ENCODE measurements around the gene KLF6.

The KLF6 gene

DNA sequence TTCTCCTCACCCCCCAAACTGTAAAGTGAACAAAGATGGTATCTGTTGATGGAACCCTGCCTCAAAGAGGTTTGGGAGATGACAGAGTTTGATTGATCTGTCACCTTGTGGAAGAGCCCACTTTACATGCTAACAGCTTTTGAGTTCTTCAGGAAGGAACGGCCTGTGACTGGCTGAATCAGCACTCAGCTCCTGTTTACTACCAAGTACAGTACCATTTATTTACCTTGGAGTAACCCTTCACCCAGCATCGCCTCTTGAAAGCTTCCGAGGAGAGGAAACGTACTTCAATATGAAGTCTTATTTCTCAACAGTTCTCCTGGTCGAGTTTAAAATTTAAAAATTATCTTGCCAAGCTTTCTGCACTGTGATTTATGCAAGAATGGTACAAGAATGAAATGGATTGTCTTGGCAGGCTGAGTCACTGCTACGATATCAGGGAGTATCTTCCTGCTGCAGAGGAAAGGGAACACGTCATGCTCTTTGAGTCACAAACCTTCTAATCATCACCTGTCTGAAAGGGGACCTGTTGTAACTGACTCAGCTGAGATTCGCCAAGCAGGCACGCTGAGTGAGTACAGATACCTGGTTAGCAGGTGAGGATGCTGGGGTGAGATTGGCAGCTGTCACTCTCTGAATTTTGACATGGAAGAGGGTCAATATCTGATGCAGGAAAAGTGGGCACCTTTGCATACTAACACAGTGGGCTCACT is 30.1 kb downstream of the KLF6 start:
- ChIA-PET CTCF (interaction anchor here (1.1 to 1.2 kb wide), 3 partner anchors 8 to 515 kb away, joined by 3 to 6 read pairs (median 3); no protein-coding TSS in a partner anchor), POLR2A (interaction anchor here (1.0 to 1.2 kb wide), 2 partner anchors 30 to 557 kb away, joined by 3 read pairs; partner anchors contain the start of gene KLF6)

DNA sequence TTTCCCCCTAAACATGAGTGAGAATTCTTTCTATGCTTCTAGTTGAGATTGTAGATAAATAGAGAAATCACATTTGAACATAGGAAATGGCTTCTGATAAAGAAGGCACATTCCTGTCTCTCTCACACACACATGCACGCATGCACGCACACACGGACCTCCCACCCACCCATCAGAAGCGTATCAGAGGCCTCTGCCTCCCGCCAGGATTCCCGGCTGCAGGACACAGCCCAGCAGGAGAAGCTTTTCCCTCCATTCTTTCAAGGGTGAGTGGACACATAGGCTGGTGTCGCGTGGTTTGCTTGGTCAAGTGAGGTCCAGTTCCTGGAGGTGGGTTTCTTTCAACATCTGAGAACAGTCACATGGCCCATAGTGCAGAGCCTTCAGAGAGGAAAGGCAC is 34.2 kb downstream of the KLF6 start:
- no peak for DNase-seq (ENCODE audit: low read depth, low spot score)
- no peak for TF ChIP-seq CTCF (IDR thresholded peaks at IDR 0.05; ENCODE audit: insufficient read depth, low read length, missing control alignments)
- ChIA-PET CTCF (no interaction called here), POLR2A (no interaction called here)
- H3K4me3 ChIP-seq (ENCODE audit: low read depth, low read length) = no peak overlapping the region

More for the DNA sequence above, 30.1 kb downstream of the KLF6 start:
- DNase-seq (ENCODE audit: low read depth, low spot score) = no peak
- TF ChIP-seq CTCF (IDR thresholded peaks at IDR 0.05; ENCODE audit: insufficient read depth, low read length, missing control alignments) = no peak
- H3K4me3 ChIP-seq (ENCODE audit: low read depth, low read length) = no peak overlapping the region

GRCh38 chr10:3750006-3750816 is 34.8 kb downstream of the KLF6 start:
- H3K4me3 ChIP-seq (ENCODE audit: low read depth, low read length) = no peak overlapping the region
- ChIA-PET POLR2A (no interaction called here), CTCF (no interaction called here)
- no peak for DNase-seq (ENCODE audit: low read depth, low spot score)
- no peak for TF ChIP-seq CTCF (IDR thresholded peaks at IDR 0.05; ENCODE audit: insufficient read depth, low read length, missing control alignments)

DNA sequence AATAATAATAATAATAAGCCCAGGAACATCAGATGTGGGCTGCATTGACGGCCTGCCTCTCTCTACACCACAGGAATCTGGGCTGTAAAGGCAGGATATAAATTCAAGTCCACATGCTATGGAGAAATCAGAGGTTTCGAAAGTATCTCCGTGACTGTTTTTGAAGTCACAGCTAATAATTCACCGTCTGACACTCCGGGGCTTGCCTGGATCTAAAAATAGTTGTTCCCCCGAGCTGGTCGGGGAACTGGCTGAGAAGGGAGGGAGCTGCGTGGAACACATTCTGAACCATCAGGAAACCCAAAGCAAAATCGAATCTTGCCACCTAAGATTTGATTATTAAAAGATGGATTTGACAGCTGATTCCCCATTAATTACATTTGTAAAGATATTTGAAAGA is 35.4 kb downstream of the KLF6 start:
- ChIA-PET CTCF (no interaction called here), POLR2A (no interaction called here)
- no peak for TF ChIP-seq CTCF (IDR thresholded peaks at IDR 0.05; ENCODE audit: insufficient read depth, low read length, missing control alignments)
- no peak for DNase-seq (ENCODE audit: low read depth, low spot score)
- no peak overlapping the region for H3K4me3 ChIP-seq (ENCODE audit: low read depth, low read length)

GRCh38 chr10:3749011-3749410 is 36.0 kb downstream of the KLF6 start:
- CTCF ChIA-PET = no interaction called here
- DNase-seq (ENCODE audit: low read depth, low spot score) = no peak
- no peak for TF ChIP-seq CTCF (IDR thresholded peaks at IDR 0.05; ENCODE audit: insufficient read depth, low read length, missing control alignments)
- no peak overlapping the region for H3K4me3 ChIP-seq (ENCODE audit: low read depth, low read length)
- POLR2A ChIA-PET = no interaction called here

DNA sequence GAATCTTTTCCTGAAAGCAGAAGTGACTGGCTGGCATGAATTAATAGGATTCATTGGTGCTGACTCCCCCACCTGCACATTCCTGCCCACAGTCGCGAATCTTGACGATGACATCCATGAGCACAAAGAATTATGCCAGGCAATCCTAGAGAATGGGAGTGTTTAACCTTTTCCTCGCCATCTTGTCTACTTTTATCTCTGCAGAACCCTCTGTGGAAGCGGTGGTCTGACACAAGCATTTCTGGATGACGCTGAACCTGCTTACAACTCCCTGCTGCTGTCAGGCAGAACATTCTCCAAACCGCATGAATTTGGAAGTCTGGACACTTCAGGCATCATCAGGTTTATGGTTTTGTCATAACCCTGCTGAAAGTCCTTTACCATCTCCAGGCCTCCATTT is 36.5 kb downstream of the KLF6 start:
- POLR2A ChIA-PET = no interaction called here
- no peak for DNase-seq (ENCODE audit: low read depth, low spot score)
- H3K4me3 ChIP-seq (ENCODE audit: low read depth, low read length) = no peak overlapping the region
- CTCF ChIA-PET = no interaction called here
- no peak for TF ChIP-seq CTCF (IDR thresholded peaks at IDR 0.05; ENCODE audit: insufficient read depth, low read length, missing control alignments)

Data from AG04449 (cell line).